ENCODE data around the gene RESP18. TPM values are rescaled to one million over a fixed set of nuclear protein-coding genes. Genes with fewer than 3 reads are reported as not detected.

RESP18 gene
- total RNA-seq (not detected), polyA plus RNA-seq (not detected)

DNA sequence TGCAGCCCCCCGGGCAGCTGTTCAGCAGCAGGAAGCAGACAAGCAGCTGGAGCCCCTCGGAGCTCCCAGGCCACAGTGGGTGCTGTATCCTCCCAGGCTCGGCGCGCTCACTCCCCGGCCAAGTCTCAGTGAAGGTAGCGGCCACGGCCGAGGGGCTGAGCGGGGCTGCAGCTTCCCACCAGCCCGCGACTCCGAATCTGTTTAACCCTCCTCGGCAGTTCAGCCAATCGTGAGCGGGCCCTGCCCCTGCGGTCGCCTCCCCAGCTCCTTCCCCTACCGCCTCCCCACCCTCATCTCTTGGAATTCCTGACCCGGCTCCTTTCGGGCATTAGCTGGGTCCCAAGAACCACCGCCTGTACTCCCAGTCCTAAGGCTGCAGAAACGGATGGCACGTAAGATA lies at the start of gene RESP18:
Gene RESP18, minus strand, starts transcription at position 203 of the 400 bp plus-strand sequence.
- TF ChIP-seq POLR2AphosphoS5 (IDR thresholded peaks at IDR 0.05) (no peak), POLR2A (IDR thresholded peaks at IDR 0.05) (no peak), EP300 (IDR thresholded peaks at IDR 0.05) (no peak)
- TF ChIP-seq, protein P1, sequence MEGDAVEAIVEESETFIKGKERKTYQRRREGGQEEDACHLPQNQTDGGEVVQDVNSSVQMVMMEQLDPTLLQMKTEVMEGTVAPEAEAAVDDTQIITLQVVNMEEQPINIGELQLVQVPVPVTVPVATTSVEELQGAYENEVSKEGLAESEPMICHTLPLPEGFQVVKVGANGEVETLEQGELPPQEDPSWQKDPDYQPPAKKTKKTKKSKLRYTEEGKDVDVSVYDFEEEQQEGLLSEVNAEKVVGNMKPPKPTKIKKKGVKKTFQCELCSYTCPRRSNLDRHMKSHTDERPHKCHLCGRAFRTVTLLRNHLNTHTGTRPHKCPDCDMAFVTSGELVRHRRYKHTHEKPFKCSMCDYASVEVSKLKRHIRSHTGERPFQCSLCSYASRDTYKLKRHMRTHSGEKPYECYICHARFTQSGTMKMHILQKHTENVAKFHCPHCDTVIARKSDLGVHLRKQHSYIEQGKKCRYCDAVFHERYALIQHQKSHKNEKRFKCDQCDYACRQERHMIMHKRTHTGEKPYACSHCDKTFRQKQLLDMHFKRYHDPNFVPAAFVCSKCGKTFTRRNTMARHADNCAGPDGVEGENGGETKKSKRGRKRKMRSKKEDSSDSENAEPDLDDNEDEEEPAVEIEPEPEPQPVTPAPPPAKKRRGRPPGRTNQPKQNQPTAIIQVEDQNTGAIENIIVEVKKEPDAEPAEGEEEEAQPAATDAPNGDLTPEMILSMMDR (IDR thresholded peaks at IDR 0.05) = no peak
- H3K9me3 ChIP-seq = peaks cover 0 to 4% (median 1%) of the 10 kb centered on the region in 4 donors
- no peak within 1 kb of the TSS for H3K4me3 ChIP-seq
- no peaks in the 10 kb centered on the region for H3K36me3 ChIP-seq
- peaks cover 8 to 34% (median 21%) of the 10 kb centered on the region in 3 donors for H3K27me3 ChIP-seq
- intact Hi-C loops (cut with DNase I) = no loop called here
- WGBS, 2 donors = 14 to 29% methylated on average over 24 of the region's 24 CpGs
- no peak within 1 kb of the TSS for H3K27ac ChIP-seq
- no peaks in the 10 kb centered on the region for H3K4me1 ChIP-seq
- DNase-seq = no peak

DNA sequence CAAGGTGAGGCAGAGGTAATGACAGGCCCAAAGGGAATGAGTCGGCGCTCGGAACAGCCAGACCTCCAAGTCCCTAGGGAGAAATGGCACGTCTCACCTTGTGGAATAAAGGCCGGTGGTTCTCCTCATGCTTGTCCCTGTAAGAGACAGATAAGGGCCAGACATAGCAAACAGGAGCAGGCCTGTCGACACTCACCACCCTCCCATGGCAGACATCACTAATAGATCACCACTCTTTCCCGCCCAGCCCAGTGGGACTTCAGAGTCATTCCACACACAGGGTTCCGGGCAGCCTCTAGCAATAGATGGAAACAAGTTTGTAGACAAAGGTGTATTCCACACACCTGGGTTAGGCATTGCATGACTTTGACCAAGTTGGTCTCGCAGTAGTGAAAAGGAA lies 48.9 kb upstream of the RESP18 start:
- H3K9me3 ChIP-seq = no peaks in the 10 kb centered on the region
- intact Hi-C loops (cut with DNase I) = loop anchor here (10.0 kb wide), 1 partner anchor 157 kb away; the partner anchor contains the start of genes ANKZF1 and ATG9A
- no peaks in the 10 kb centered on the region for H3K27me3 ChIP-seq
- no peak for DNase-seq
- H3K27ac ChIP-seq = no peak overlapping the region
- H3K4me3 ChIP-seq = no peak overlapping the region
- WGBS, 2 donors = 94 to 95% methylated on average over 9 of the region's 9 CpGs
- H3K36me3 ChIP-seq = peaks cover 31 to 87% (median 53%) of the 10 kb centered on the region in 4 donors
- TF ChIP-seq, protein P1 (IDR thresholded peaks at IDR 0.05) = no peak
- TF ChIP-seq EP300 (IDR thresholded peaks at IDR 0.05) (no peak), POLR2AphosphoS5 (IDR thresholded peaks at IDR 0.05) (no peak), POLR2A (IDR thresholded peaks at IDR 0.05) (no peak)
- peaks cover 0 to 19% (median 13%) of the 10 kb centered on the region in 4 donors for H3K4me1 ChIP-seq

- Histone ChIP-seq H3K27ac (no peak overlapping the region), H3K36me3 (peaks cover 27 to 85% (median 47%) of the 10 kb centered on the region in 4 donors), H3K4me3 (no peak overlapping the region), H3K27me3 (no peaks in the 10 kb centered on the region), H3K9me3 (no peaks in the 10 kb centered on the region), H3K4me1 (peaks cover 0 to 14% (median 7%) of the 10 kb centered on the region in 4 donors)
- TF ChIP-seq, protein P1 (IDR thresholded peaks at IDR 0.05) = no peak
- no peak for TF ChIP-seq EP300 (IDR thresholded peaks at IDR 0.05)
- TF ChIP-seq POLR2A (IDR thresholded peaks at IDR 0.05) = no peak
- TF ChIP-seq POLR2AphosphoS5 (IDR thresholded peaks at IDR 0.05) = no peak
- no peak for DNase-seq
- intact Hi-C loops (cut with DNase I) = loop anchor here (10.0 kb wide), 1 partner anchor 156 kb away; the partner anchor contains the start of genes ANKZF1 and ATG9A
Measured at GRCh38 chr2:219380926-219381325, 48.4 kb upstream of the RESP18 start.

GRCh38 chr2:219378163-219378851 lies 45.8 kb upstream of the RESP18 start:
- no peaks in the 10 kb centered on the region for H3K27me3 ChIP-seq
- intact Hi-C loops (cut with DNase I) = no loop called here
- peaks cover 28 to 80% (median 37%) of the 10 kb centered on the region in 4 donors for H3K36me3 ChIP-seq
- H3K4me1 ChIP-seq = no peaks in the 10 kb centered on the region
- DNase-seq = no peak
- H3K27ac ChIP-seq = no peak overlapping the region
- H3K4me3 ChIP-seq = no peak overlapping the region
- WGBS, 2 donors = 93 to 94% methylated on average over 13 of the region's 13 CpGs
- no peaks in the 10 kb centered on the region for H3K9me3 ChIP-seq
- TF ChIP-seq EP300 (IDR thresholded peaks at IDR 0.05) = no peak
- TF ChIP-seq POLR2AphosphoS5 (IDR thresholded peaks at IDR 0.05) = no peak
- TF ChIP-seq, protein P1 (IDR thresholded peaks at IDR 0.05) = no peak
- no peak for TF ChIP-seq POLR2A (IDR thresholded peaks at IDR 0.05)

All from sigmoid colon (tissue), 7 donors.